Subcutaneous adipose tissue (tissue), 4 donors: ENCODE data around the gene PALLD. TPM values are rescaled to one million over a fixed set of nuclear protein-coding genes. Genes with fewer than 3 reads are reported as not detected.

Experiments
- CTCF ChIP-seq: fragments of 450-650 bp; IDR thresholded peaks from one replicate; pipeline ENCODE4 v1.5.1; 2016; ENCODE audit warnings: low read depth, mild to moderate bottlenecking, control low read depth, antibody characterized with exemption, moderate library complexity
- total RNA-seq, 4 donors: library from RNA; depleted of rRNA; stranded (reverse); fragments of >200 nt; gene quantifications; one replicate each; pipeline ENCODE4 v1.1.0, GENCODE V29; 2016

Gene PALLD
- total RNA-seq, 4 donors from 2014 or later, result 94.1 to 118 (median 110) TPM

GRCh38 chr4:168521721-168522120 lies 24.9 kb downstream of the PALLD start:
- TF ChIP-seq CTCF, result no peak

- TF ChIP-seq CTCF, result no peak
These were observed 25.5 kb downstream of the PALLD start for GRCh38 chr4:168522356-168522755.

GRCh38 chr4:168522829-168523489 lies 26.1 kb downstream of the PALLD start:
- TF ChIP-seq CTCF, result no peak

GRCh38 chr4:168524006-168524405 lies 27.2 kb downstream of the PALLD start:
- no peak for TF ChIP-seq CTCF

- no peak for TF ChIP-seq CTCF
These were observed 28.0 kb downstream of the PALLD start for GRCh38 chr4:168524897-168525296.

GRCh38 chr4:168527560-168527959 lies 30.7 kb downstream of the PALLD start:
- no peak for TF ChIP-seq CTCF

- TF ChIP-seq CTCF, result no peak
These were observed 31.5 kb downstream of the PALLD start for GRCh38 chr4:168528131-168528949.
